DOHH2 (cell line): ENCODE results near the gene NDUFS7.

Experiments used
- CTCF ChIP-seq: fragments of 200-600 bp; sonication (generic); IDR thresholded peaks from one replicate; pipeline ENCODE4 v1.5.1; 2014; ENCODE audit warnings: antibody characterized with exemption, mild to moderate bottlenecking, low read depth, low read length; ENCODE audit not compliant: poor library complexity, severe bottlenecking
- EZH2phosphoT487 ChIP-seq: fragments of 200-600 bp; sonication (generic); IDR thresholded peaks from 2 replicates; pipeline ENCODE4 v1.6.1; 2017; ENCODE audit warnings: borderline replicate concordance, mild to moderate bottlenecking, antibody characterized with exemption, low read length, moderate library complexity, mixed read lengths

- TF ChIP-seq EZH2phosphoT487 (no peak), CTCF (no peak)
Observed at GRCh38 chr19:1408300-1409203, 24.8 kb downstream of the NDUFS7 start.
